NCI-H1105 treated with DMSO at 0.1 percent for 48 hours (cell line): ENCODE measurements around the gene MITF.

Source experiments
- DNase-seq: peaks from one replicate; lab custom pipeline; 2025; lab: John Stamatoyannopoulos, UW

The MITF gene

GRCh38 chr3:69755795-69756194, 16.5 kb downstream of the MITF start:
- DNase-seq: no peak

- DNase-seq: no peak
These were observed 22.9 kb downstream of the MITF start for GRCh38 chr3:69761896-69762767.

DNA sequence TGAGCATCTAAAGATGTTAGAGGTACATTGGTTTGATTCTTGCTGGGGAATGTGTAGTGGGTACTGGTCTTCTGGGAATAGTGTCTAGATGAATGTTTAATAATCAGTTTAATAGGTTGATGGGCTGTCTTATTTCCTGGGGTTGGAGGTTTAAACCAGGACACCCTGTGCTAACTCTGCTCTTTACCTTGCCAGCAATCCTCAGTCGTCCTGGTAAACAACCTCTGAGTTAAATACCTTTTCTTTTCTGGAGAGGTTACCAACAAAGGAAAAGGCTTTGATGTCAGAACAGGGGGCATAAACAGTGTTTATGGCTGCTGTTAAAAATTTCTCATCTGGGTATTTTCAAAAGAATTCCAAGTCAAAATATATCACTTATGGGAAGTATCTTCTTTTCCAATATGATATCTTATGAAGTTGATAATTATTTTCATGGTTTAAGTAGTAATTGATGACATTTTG, 23.5 kb downstream of the MITF start:
- no peak for DNase-seq

- no peak for DNase-seq
These were observed 24.2 kb downstream of the MITF start for GRCh38 chr3:69763458-69763857.

- DNase-seq: no peak
These were observed 25.0 kb downstream of the MITF start for GRCh38 chr3:69764121-69764741.

DNA sequence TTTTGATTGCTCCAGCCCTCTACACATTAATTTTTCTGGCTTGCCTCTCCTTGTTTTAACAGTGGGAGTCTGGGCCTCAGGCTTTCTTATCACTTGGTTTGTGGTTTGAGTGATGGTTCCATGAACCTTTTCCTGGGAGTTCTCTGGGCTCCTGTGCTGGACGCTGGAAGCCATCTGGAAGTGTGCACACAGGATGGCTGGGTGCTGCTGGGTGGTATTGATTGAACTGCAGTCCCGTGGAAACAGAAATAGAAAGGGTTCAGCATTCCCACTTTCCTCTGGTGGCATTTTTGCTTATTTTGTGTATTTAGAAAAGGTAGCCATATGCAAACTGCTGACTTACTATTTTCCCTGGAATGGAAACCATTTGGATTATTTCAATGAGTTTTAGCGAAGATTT, 25.6 kb downstream of the MITF start:
- no peak for DNase-seq

- no peak for DNase-seq
These were observed 27.4 kb downstream of the MITF start for GRCh38 chr3:69766638-69767037.

DNA sequence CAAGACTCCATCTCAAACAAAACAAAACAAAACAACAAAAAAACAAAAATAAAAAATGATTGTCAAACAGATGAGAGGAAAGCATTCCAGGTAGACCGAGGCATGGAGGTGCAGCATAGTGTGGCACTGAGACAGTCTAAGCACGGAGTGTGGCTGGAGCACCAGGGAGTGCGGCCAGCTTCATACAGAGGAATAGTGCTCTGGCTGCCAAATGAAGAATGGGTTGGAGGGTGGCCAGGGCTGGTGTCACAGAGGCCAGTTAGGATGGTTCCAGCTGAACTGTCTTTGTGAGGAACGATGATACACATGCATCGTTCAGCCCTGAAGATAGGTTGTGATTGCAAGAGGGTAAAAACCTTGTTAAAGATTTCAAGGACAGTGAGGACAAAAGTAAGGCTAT, 28.3 kb downstream of the MITF start:
- no peak for DNase-seq

- no peak for DNase-seq
These were observed 29.2 kb downstream of the MITF start for GRCh38 chr3:69768438-69768837.

DNA sequence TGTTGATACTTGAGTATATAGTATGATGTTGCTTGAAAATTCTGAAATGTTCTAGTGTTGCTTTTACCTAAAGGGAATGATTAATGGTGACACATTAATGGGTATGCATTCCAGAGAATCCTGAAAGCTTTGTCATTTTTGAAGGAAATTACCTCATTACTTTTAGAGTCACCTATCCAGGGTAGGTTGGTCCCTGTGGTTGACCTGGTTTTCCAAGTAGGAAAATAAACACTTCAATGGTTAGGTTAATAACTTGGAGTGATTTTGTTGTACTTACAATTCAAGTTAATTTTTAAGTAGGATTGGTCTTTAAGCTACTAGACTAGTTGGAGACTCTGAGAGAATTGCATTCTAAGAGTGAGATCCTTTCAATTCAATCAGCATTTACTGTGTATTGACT, 31.0 kb downstream of the MITF start:
- no peak for DNase-seq

DNA sequence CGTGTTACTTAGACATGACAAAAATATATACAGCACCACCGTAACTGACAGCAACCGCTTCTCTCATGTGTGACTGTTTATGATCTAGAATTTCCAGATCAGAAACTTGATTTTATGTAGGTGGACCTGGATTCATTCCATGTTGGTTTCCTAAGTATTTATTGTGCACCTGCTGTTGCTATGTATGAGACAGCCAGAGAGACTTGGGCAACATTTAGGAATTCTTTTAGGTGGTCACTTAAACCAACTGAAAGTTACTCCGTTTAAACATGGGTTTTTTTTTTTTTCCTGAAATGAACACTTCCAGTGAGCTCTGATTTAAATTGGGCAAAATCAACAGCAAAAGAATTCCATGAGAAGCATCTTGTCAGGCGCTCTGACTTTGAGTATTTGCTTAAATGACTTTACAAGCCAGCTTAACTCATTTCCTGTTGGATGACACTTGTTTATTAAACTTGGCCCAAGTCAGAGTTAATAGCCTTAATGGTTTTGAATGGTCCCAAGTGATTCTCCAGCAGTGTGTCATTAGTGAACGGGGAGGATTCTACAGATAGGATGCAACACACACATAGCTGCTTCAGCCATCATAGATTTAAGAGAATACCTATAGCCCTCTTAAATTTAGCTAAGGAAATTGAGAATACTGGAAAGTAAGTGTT, 31.8 kb downstream of the MITF start:
- no peak for DNase-seq

DNA sequence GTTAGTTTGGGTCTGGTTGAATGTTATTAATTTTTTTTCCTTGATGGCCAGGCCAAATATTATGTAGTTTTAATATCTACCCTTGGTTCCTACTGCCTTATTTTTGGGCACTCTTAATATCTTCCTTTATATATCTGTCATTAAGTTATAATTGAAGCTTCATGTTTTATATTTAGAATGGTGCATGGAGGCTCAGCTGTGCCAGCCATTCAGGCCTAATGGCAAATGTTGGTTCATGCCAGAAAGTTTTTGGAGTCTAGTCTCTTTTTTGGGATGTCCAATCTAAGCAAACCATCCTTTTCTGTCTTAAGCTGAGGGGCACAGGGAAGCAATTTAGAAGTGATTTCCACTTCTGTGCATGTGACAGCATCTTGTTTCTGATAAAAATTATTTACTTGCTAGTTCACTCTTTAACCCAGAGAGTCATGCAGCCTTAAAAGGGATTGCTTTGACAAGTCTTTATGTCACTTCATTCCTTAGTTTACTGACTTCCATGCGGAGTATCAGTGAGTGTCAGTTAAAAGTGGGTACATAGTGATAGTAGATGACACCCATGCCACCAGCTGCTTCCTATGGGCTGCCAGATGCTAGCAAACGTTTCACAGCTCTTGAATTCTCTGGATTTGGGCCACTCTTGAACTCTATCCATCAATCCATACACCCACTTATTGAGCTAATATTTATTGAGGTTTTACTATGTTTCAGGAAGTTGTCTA, 33.0 kb downstream of the MITF start:
- DNase-seq: no peak

- no peak for DNase-seq
These were observed 34.8 kb downstream of the MITF start for GRCh38 chr3:69774029-69774428.

DNA sequence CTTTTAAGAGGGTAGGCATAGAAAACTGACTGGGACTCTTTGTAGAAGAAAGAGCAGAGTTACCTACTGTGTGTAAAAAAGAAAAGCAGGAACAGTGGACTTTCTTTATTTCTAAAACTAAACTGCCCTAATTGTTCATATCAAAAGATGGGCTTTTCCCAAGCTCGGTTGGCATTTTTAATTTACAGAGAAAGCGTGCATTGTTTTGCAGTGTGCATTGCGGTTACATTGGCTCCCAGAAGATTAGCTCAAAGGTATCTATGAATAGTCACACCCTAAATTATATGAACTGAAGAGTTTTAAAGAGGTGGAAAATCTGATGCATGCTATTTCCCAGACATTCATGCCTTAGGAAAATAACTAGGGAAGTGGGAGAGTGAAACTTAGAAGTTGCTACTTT, 36.5 kb downstream of the MITF start:
- no peak for DNase-seq

- DNase-seq: no peak
These were observed 37.0 kb downstream of the MITF start for GRCh38 chr3:69776289-69776688.

- no peak for DNase-seq
These were observed 37.8 kb downstream of the MITF start for GRCh38 chr3:69776920-69777581.

DNA sequence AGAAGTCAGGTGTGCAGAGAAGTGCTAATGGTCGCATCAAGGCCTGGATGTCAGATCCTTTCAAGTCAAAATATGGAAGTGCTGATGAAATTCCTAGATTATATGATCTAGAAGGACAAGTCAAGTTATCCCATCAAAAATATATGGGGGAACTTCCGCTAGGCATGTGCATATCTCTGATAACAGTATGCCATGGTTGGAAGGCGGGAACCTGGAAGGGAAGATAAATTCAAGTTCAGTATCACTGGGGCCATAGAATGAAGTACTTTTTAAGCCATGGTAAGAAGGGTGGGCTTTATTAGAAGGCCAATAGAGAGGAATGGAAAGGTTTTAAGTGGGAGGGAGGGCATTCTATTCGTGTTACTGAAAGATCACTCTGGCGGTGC, 38.3 kb downstream of the MITF start:
- DNase-seq: no peak

GRCh38 chr3:69781593-69781992, 42.3 kb downstream of the MITF start:
- DNase-seq: no peak

DNA sequence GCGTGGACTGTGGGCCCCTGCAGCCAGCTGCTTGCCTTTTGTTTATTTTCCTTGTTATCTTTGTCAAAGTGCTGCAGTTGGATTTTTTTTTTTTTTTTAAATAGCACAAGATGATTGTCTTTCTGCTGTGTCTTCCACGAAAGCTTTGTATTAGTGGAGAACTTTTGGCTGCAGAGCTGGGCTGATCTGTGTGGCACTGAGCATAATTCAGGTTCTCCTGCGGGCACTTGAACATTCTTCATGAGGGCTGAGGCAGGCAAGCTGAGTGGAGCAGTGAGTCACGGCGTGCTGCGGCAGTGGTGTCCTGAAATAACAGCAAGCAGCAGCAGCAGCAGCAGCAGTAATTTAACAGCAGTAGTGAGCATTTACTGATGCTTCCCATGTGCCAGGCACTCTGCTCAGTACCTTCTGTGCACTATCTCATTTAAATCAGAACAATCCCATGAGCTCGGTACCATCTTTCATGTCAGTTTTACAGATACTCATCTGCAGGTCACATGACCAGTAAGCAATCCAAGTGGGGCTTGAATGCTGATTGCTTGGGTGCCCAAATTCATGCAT, 45.8 kb downstream of the MITF start:
- no peak for DNase-seq

DNA sequence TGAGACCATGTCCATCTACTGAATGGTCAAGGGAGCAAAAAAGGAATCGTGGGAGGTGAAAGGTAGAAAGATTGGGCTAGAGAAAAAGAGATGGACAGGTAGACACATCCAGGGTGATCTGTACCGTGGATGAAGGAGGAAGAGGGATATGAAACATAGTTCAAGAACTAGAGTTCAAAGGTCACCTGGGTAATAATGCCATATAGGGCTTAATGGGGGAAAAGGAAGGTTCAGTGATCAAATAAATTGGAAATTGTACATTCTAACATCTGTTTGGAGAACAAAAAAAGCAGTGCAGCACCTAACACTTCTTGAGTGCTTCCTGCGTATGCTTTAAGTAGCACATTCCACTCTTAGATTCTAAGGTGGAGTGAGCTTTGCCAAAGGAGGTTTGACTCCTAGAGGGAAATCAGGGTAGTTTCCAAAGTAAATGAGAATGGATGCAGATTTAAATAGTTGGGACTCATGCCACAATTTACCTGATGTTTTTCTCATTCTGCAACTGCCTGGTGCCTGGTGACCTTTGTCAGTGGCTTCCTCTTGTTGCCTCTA, 46.6 kb downstream of the MITF start:
- no peak for DNase-seq

DNA sequence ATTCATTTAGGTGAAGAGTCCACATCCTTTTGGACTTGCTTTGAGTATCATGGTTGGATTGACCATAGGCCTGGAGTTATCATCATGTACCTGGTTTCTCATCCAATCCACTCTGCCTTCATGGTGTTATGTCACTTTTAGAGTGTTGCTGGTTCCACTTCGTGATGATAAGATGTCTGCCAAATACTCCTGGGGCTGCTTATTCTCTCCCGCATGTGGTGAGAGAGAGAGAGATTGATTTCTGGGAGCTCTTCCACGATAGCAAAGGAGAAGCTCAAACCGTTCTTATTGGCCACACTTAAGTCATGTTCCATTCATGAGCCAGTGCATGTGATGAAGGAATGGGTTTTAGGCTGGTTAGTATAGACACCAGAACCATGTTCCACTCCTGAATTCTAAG, 47.6 kb downstream of the MITF start:
- DNase-seq: no peak
